Measurements from ENCODE around the gene FCN2. TPM values are rescaled to one million over a fixed set of nuclear protein-coding genes. Genes with fewer than 3 reads are reported as not detected.

Gene FCN2
- total RNA-seq, 1 donor from 2014 or later, result not detected

DNA sequence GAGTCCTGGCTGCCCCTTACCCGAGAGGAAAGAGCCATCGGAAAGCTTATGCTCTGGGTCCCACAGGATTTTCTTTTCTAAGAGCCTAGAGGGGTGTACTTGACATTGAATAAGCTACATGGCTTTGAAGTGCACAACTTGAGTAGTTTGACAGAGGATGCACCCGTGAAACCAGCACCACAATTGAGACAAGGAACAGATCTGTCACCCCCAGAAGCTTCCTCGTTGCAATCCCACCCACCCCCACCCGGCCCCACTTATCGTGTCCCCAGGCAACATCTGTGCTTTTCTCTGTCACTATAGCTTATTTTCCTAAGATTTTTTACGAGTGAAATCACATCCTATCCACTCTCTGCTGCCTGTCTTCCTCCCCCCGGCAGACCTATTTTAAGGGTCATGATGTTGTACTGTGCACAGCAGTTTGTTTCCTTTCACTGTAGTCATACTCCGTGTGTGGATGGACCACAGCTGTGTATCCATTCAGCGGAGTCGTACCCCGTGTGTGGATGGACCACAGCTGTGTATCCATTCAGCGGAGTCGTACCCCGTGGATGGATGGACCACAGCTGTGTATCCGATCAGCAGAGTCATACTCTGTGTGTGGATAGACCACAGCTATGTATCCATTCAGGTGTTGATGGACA is 8.8 kb upstream of the FCN2 start:
- H3K27ac Mint-ChIP-seq (ENCODE audit: unreplicated experiment), result no peak overlapping the region
- TF ChIP-seq, protein P1, sequence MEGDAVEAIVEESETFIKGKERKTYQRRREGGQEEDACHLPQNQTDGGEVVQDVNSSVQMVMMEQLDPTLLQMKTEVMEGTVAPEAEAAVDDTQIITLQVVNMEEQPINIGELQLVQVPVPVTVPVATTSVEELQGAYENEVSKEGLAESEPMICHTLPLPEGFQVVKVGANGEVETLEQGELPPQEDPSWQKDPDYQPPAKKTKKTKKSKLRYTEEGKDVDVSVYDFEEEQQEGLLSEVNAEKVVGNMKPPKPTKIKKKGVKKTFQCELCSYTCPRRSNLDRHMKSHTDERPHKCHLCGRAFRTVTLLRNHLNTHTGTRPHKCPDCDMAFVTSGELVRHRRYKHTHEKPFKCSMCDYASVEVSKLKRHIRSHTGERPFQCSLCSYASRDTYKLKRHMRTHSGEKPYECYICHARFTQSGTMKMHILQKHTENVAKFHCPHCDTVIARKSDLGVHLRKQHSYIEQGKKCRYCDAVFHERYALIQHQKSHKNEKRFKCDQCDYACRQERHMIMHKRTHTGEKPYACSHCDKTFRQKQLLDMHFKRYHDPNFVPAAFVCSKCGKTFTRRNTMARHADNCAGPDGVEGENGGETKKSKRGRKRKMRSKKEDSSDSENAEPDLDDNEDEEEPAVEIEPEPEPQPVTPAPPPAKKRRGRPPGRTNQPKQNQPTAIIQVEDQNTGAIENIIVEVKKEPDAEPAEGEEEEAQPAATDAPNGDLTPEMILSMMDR (IDR thresholded peaks at IDR 0.05; ENCODE audit: unreplicated experiment), result no peak
- H3K36me3 Mint-ChIP-seq (ENCODE audit: low read depth, unreplicated experiment), result no peaks in the 10 kb centered on the region
- no peaks in the 10 kb centered on the region for H3K9me3 Mint-ChIP-seq (ENCODE audit: unreplicated experiment)
- no peak for DNase-seq (ENCODE audit: low spot score)
- H3K4me1 Mint-ChIP-seq (ENCODE audit: unreplicated experiment), result no peaks in the 10 kb centered on the region
- no peak overlapping the region for H3K4me3 Mint-ChIP-seq (ENCODE audit: unreplicated experiment)
- H3K27me3 Mint-ChIP-seq (ENCODE audit: unreplicated experiment), result peaks cover 3% of the 10 kb centered on the region

DNA sequence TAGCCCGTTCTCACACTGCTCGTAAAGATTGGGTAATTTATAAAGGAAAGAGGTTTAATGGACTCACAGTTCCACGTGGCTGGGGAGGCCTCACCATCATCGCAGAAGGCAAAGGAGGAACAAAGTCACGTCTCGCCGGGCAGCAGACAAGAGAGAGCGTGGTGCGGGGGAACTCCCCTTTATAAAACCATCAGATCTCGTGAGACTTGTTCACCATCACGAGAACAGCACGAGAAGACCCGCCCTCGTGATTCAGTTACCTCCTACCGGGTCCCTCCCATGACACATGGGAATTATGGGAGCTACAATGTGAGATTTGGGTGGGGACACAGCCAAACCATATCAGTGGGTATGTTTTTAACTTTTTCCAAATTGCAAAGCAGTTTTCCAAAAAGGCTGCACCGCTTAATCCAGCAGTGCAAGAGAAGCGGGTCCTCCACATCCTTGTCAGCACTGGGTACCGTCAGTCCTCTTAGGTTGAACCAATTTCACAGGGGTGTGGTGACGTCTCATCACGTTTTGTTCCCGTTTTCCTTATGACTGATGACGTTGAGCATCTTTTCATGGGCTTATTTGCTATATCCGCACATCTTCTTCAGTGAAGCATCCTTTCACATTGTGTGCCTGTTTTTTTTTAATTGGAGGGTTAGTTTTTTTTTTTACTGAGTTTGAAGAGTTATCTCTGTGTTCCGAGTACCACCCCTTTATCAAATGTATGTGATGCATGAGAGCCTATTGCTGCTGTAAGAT is 8.0 kb upstream of the FCN2 start:
- H3K36me3 Mint-ChIP-seq (ENCODE audit: low read depth, unreplicated experiment), result no peaks in the 10 kb centered on the region
- H3K4me3 Mint-ChIP-seq (ENCODE audit: unreplicated experiment), result no peak overlapping the region
- DNase-seq (ENCODE audit: low spot score), result no peak
- no peaks in the 10 kb centered on the region for H3K4me1 Mint-ChIP-seq (ENCODE audit: unreplicated experiment)
- no peaks in the 10 kb centered on the region for H3K9me3 Mint-ChIP-seq (ENCODE audit: unreplicated experiment)
- peaks cover 3% of the 10 kb centered on the region for H3K27me3 Mint-ChIP-seq (ENCODE audit: unreplicated experiment)
- TF ChIP-seq, protein P1 (IDR thresholded peaks at IDR 0.05; ENCODE audit: unreplicated experiment), result no peak
- no peak overlapping the region for H3K27ac Mint-ChIP-seq (ENCODE audit: unreplicated experiment)

DNA sequence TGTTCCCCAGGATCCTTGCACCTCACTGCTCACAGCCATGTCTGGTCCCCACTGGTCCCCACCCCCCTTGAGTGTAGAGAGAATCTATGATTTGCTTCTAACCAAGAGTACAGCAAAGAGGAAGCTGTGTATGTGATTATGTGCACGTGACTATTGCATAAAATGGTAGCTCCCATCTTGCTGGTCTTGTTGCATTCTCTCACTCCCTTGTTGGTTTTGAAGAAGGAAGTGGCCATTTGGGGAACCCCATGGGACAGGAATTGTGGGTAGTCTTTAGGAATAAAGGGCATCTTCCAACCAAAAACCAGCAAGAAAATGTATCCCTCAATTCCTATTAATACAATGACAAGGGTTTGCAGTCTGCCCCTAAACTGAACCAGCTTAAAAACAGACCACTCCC is 5.2 kb upstream of the FCN2 start:
- no peaks in the 10 kb centered on the region for H3K9me3 Mint-ChIP-seq (ENCODE audit: unreplicated experiment)
- H3K27ac Mint-ChIP-seq (ENCODE audit: unreplicated experiment), result no peak overlapping the region
- no peaks in the 10 kb centered on the region for H3K4me1 Mint-ChIP-seq (ENCODE audit: unreplicated experiment)
- no peak overlapping the region for H3K4me3 Mint-ChIP-seq (ENCODE audit: unreplicated experiment)
- H3K36me3 Mint-ChIP-seq (ENCODE audit: low read depth, unreplicated experiment), result no peaks in the 10 kb centered on the region
- TF ChIP-seq, protein P1 (IDR thresholded peaks at IDR 0.05; ENCODE audit: unreplicated experiment), result no peak
- DNase-seq (ENCODE audit: low spot score), result no peak
- peaks cover 3% of the 10 kb centered on the region for H3K27me3 Mint-ChIP-seq (ENCODE audit: unreplicated experiment)

DNA sequence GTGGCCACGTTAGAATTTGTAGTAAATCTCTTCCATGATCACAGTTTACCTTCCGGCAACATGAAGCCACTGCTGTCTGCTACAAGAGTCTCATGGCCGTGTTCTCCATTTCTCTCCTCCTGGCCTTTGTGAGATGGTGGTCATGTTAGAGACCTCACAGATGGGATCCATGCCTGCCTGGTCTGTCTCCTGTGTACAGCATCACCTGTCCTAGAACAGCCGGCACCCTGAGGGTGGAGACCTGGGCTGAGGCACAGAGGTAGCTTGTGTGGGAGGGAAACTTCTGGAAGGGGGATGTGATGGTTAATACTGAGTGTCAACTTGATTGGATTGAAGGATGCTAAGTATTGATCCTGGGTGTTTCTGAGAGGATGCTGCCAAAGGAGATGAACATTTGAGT is 3.1 kb upstream of the FCN2 start:
- H3K9me3 Mint-ChIP-seq (ENCODE audit: unreplicated experiment), result no peaks in the 10 kb centered on the region
- H3K4me3 Mint-ChIP-seq (ENCODE audit: unreplicated experiment), result no peak overlapping the region
- H3K36me3 Mint-ChIP-seq (ENCODE audit: low read depth, unreplicated experiment), result no peaks in the 10 kb centered on the region
- H3K27ac Mint-ChIP-seq (ENCODE audit: unreplicated experiment), result no peak overlapping the region
- TF ChIP-seq, protein P1 (IDR thresholded peaks at IDR 0.05; ENCODE audit: unreplicated experiment), result no peak
- no peaks in the 10 kb centered on the region for H3K27me3 Mint-ChIP-seq (ENCODE audit: unreplicated experiment)
- H3K4me1 Mint-ChIP-seq (ENCODE audit: unreplicated experiment), result no peaks in the 10 kb centered on the region
- DNase-seq (ENCODE audit: low spot score), result no peak
